Measurements from ENCODE around the gene C2orf92.
A peak's percentile ranks its signal among the peaks of the same experiment; 100 is the strongest.

Gene C2orf92

DNA sequence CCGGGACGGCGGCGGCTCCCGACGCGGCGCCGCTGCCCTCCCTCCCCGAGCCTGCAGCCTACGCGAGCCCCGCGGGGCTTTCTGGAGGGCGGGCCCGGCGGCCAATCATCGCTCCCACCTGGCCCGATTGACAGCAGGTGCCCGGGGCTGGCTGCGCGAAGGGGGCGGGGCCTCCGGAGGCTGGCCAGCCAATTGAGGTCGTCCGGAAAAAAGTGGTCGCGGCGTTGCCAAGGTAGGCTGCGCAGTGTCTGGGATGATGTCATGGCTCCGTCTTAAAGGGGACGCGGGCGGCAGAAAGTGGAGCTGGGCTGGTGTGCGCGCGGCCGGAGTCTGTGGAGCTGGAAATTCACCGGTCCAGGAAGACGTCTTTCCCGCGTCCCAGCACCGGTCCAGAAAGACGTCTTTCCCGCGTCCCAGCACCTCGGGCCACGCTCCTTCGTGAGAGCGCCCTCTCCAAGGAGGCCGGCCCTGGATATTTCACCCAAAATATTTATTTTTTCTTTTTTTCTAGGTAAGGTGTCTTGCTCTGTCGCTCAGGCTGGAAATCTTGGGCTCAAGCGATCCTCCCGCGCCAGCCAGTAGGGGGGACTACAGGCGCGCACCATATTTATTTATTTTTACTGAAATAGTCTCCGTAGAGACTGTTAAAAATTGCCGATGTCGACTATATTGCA is 5.4 kb upstream of the C2orf92 start, which contains the start of gene ACTR1B (continued):
- no peak for TF ChIP-seq ZNF488 (tag by site-specific recombination; IDR thresholded peaks at IDR 0.05)
- TF ChIP-seq, protein P1, sequence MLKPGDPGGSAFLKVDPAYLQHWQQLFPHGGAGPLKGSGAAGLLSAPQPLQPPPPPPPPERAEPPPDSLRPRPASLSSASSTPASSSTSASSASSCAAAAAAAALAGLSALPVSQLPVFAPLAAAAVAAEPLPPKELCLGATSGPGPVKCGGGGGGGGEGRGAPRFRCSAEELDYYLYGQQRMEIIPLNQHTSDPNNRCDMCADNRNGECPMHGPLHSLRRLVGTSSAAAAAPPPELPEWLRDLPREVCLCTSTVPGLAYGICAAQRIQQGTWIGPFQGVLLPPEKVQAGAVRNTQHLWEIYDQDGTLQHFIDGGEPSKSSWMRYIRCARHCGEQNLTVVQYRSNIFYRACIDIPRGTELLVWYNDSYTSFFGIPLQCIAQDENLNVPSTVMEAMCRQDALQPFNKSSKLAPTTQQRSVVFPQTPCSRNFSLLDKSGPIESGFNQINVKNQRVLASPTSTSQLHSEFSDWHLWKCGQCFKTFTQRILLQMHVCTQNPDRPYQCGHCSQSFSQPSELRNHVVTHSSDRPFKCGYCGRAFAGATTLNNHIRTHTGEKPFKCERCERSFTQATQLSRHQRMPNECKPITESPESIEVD (tag by site-specific recombination; IDR thresholded peaks at IDR 0.05) = no peak; the same call in 1 of the 2 replicates
- no peak for TF ChIP-seq ZNF140 (tag by site-specific recombination; IDR thresholded peaks at IDR 0.05)
- no peak for TF ChIP-seq ZNF768 (tag by site-specific recombination; IDR thresholded peaks at IDR 0.05)
- TF ChIP-seq PRDM1 (tag by site-specific recombination; IDR thresholded peaks at IDR 0.05) = 0 out of 2 replicates have a peak, but pooled peaks have one; percentile 6
- TF ChIP-seq ZNF433 (tag by site-specific recombination; IDR thresholded peaks at IDR 0.05; ENCODE audit: low read depth) = no peak
- TF ChIP-seq, protein P2, sequence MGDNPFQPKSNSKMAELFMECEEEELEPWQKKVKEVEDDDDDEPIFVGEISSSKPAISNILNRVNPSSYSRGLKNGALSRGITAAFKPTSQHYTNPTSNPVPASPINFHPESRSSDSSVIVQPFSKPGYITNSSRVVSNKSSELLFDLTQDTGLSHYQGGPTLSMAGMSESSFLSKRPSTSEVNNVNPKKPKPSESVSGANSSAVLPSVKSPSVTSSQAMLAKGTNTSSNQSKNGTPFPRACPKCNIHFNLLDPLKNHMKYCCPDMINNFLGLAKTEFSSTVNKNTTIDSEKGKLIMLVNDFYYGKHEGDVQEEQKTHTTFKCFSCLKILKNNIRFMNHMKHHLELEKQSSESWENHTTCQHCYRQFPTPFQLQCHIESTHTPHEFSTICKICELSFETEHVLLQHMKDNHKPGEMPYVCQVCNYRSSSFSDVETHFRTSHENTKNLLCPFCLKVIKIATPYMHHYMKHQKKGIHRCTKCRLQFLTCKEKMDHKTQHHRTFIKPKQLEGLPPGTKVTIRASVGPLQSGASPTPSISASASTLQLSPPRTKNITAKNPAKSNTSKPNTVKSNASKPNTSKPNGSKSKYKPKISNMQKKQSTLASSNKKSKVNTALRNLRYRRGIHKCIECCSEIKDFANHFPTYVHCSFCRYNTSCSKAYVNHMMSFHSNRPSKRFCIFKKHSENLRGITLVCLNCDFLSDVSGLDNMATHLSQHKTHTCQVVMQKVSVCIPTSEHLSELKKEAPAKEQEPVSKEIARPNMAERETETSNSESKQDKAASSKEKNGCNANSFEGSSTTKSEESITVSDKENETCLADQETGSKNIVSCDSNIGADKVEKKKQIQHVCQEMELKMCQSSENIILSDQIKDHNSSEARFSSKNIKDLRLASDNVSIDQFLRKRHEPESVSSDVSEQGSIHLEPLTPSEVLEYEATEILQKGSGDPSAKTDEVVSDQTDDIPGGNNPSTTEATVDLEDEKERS (tag by site-specific recombination; IDR thresholded peaks at IDR 0.05) = no peak
- TF ChIP-seq ZNF510 (tag by site-specific recombination; IDR thresholded peaks at IDR 0.05; ENCODE audit: insufficient replicate concordance) = no peak
- no peak for TF ChIP-seq ZFP41 (tag by site-specific recombination; IDR thresholded peaks at IDR 0.05; ENCODE audit: borderline replicate concordance)
- peak; percentile 77 for TF ChIP-seq HIC1 (tag by site-specific recombination; IDR thresholded peaks at IDR 0.05)
- TF ChIP-seq, protein P3, sequence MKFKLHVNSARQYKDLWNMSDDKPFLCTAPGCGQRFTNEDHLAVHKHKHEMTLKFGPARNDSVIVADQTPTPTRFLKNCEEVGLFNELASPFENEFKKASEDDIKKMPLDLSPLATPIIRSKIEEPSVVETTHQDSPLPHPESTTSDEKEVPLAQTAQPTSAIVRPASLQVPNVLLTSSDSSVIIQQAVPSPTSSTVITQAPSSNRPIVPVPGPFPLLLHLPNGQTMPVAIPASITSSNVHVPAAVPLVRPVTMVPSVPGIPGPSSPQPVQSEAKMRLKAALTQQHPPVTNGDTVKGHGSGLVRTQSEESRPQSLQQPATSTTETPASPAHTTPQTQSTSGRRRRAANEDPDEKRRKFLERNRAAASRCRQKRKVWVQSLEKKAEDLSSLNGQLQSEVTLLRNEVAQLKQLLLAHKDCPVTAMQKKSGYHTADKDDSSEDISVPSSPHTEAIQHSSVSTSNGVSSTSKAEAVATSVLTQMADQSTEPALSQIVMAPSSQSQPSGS (tag by site-specific recombination; IDR thresholded peaks at IDR 0.05; ENCODE audit: low read depth) = peak; percentile 97
- TF ChIP-seq ZEB2 (tag by site-specific recombination; IDR thresholded peaks at IDR 0.05) = peak; percentile 76
- peak; percentile 89 for TF ChIP-seq IKZF3 (tag by site-specific recombination; IDR thresholded peaks at IDR 0.05)
- no peak for TF ChIP-seq YY1 (tag by site-specific recombination; IDR thresholded peaks at IDR 0.05)
- TF ChIP-seq ZNF701 (tag by site-specific recombination; IDR thresholded peaks at IDR 0.05) = no peak
- peak; percentile 44; the same call in 1 of the 2 replicates for TF ChIP-seq ZBTB17 (tag by site-specific recombination; IDR thresholded peaks at IDR 0.05)
- peak; percentile 71; the same call in 1 of the 2 replicates for TF ChIP-seq SP7 (tag by site-specific recombination; IDR thresholded peaks at IDR 0.05)
- peak; percentile 77 for TF ChIP-seq ZBTB26 (tag by site-specific recombination; optimal IDR thresholded peaks at IDR 0.05)
- no peak for TF ChIP-seq ZNF610 (tag by site-specific recombination; IDR thresholded peaks at IDR 0.05; ENCODE audit: borderline replicate concordance)
